Lower leg skin (tissue), 4 donors: ENCODE measurements around the gene FGD6. TPM values are rescaled to one million over a fixed set of nuclear protein-coding genes. Genes with fewer than 3 reads are reported as not detected.

Source experiments
- DNase-seq, 2 donors: peaks; one replicate each; pipeline ENCODE4 v3.0.0-alpha.2; 2019; ENCODE audit warnings: low spot score in 2 of 2
- H3K4me3 ChIP-seq: fragments of 200-600 bp; sonication (generic); 2 replicates; pipeline ENCODE4 v1.5.1; 2017; ENCODE audit warnings: mild to moderate bottlenecking, low read depth; ENCODE audit not compliant: poor library complexity, severe bottlenecking
- POLR2A ChIP-seq, 2 donors: fragments of 450-650 bp; IDR thresholded peaks; one replicate each; pipeline ENCODE4 v1.6.1; 2016 to 2017; ENCODE audit warnings: antibody characterized with exemption in 2 of 2, mild to moderate bottlenecking in 1 of 2, moderate library complexity in 1 of 2
- WGBS, 2 donors: methylation state at CpG; one replicate each; pipeline ENCODE4 v1.1.5; 2018; 5-methylcytosine and 5-hydroxymethylcytosine counted together
- intact Hi-C: fragments of 100-400 bp; cut with DNase I; formaldehyde crosslinking; loops from one replicate; pipeline ENCODE4 v1.15.0; 2023; ENCODE audit warnings: low total_unique reads
- total RNA-seq, 4 donors: library from RNA; depleted of rRNA; stranded (reverse); fragments of >200 nt; gene quantifications; one replicate each; pipeline ENCODE4 v1.1.0, GENCODE V29; 2016
- TF ChIP-seq, protein P1 (sequence below), 3 donors: fragments of 450-650 bp; IDR thresholded peaks; one replicate each; pipeline ENCODE4 v1.5.1; 2016; ENCODE audit warnings: antibody characterized with exemption in 3 of 3, mild to moderate bottlenecking in 3 of 3, moderate library complexity in 2 of 3

FGD6 gene
- total RNA-seq, 4 donors from 2014 or later: 13.9 to 19.1 (median 14.7) TPM

DNA sequence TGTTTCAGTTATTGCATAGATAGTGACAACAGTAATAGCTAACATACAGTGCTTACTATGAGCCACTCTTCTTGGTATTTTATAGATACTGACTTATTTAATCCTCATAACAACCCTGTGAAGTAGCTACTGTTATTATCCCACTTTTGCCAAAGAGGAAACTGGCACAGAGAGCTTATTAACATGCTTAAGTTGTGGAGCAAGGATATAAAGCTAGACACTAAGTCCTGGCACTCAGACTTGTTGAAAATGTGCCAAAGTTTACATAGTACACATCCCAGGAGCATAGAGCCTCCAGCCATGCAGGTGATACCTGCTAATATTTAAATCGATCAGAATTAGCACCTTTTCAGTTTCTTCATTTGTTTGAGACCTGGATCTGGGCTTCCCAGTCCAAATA lies 42.1 kb upstream of the FGD6 start:
- intact Hi-C loops: no loop called here
- H3K4me3 ChIP-seq: no peak overlapping the region
- no peak for DNase-seq
- 42 to 65% methylated on average over 1 of the region's 1 CpG for WGBS, 2 donors
- TF ChIP-seq, protein P1, sequence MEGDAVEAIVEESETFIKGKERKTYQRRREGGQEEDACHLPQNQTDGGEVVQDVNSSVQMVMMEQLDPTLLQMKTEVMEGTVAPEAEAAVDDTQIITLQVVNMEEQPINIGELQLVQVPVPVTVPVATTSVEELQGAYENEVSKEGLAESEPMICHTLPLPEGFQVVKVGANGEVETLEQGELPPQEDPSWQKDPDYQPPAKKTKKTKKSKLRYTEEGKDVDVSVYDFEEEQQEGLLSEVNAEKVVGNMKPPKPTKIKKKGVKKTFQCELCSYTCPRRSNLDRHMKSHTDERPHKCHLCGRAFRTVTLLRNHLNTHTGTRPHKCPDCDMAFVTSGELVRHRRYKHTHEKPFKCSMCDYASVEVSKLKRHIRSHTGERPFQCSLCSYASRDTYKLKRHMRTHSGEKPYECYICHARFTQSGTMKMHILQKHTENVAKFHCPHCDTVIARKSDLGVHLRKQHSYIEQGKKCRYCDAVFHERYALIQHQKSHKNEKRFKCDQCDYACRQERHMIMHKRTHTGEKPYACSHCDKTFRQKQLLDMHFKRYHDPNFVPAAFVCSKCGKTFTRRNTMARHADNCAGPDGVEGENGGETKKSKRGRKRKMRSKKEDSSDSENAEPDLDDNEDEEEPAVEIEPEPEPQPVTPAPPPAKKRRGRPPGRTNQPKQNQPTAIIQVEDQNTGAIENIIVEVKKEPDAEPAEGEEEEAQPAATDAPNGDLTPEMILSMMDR (IDR thresholded peaks at IDR 0.05): no peak
- TF ChIP-seq POLR2A (IDR thresholded peaks at IDR 0.05): no peak

DNA sequence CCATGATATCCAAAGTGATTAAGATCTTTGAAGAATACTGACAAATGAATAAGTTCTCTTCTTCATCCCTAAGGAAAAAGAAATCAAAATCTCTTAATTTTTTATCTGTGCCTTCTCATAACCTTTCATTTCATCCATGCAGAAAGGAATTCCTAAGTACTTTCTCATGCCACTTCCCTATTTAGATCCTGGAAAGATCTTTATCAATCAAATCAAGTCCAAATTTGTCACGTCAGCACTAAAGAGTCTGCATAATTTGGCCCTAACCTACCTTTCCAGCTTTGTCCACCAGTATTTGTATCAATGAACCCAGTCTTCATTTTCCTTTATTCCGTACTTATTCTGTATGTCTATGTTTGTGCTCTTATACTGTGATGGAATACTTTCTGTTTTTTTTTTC lies 41.5 kb upstream of the FGD6 start:
- no peak overlapping the region for H3K4me3 ChIP-seq
- intact Hi-C loops: no loop called here
- no peak for DNase-seq
- TF ChIP-seq POLR2A (IDR thresholded peaks at IDR 0.05): no peak
- TF ChIP-seq, protein P1 (IDR thresholded peaks at IDR 0.05): no peak
- 66 to 71% methylated on average over 2 of the region's 2 CpGs for WGBS, 2 donors

DNA sequence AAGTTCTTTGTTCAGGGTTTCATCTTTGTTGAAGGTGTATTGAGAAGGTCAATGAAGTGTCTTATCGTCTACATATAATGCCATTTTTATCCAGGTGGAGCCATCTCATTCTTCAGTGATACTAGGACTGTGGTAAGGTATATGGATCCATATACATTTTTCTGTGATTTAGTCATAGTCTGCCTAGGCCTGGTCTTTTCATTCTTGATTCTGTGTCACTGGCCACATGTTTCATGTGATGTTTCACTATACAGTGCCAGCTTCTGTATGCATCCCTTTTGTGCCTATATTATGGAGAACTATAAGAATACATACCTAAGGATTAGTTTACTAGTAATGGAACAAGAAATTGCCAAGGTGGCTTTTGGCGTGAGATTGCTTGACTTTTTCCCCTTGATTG lies 40.9 kb upstream of the FGD6 start:
- H3K4me3 ChIP-seq: no peak overlapping the region
- 92 to 95% methylated on average over 2 of the region's 2 CpGs for WGBS, 2 donors
- intact Hi-C loops: no loop called here

DNA sequence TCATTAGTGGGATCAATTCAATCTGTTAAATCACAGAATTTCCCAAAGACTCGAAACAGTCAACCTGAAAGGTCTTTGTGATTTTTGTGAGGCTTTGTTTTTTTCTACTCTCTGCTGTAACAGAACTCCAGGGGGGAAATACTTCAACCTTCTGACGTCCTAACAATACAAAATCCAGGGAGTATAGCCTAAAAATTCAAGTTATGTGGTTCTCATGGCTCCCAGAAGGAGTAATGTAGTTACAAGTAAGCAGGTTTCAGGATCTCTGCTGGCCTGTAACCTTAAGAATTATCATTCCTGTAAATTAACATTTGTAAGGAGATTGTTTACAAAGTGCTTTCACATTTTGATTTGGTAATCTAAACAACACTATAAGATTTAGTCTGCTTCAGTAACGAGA lies 40.3 kb upstream of the FGD6 start:
- no peak overlapping the region for H3K4me3 ChIP-seq
- intact Hi-C loops: no loop called here
- no peak for DNase-seq
- TF ChIP-seq, protein P1 (IDR thresholded peaks at IDR 0.05): no peak
- TF ChIP-seq POLR2A (IDR thresholded peaks at IDR 0.05): no peak
- 93 to 97% methylated on average over 3 of the region's 3 CpGs for WGBS, 2 donors

More for the DNA sequence above, 40.9 kb upstream of the FGD6 start:
- no peak for DNase-seq
- TF ChIP-seq, protein P1 (IDR thresholded peaks at IDR 0.05): no peak
- no peak for TF ChIP-seq POLR2A (IDR thresholded peaks at IDR 0.05)

DNA sequence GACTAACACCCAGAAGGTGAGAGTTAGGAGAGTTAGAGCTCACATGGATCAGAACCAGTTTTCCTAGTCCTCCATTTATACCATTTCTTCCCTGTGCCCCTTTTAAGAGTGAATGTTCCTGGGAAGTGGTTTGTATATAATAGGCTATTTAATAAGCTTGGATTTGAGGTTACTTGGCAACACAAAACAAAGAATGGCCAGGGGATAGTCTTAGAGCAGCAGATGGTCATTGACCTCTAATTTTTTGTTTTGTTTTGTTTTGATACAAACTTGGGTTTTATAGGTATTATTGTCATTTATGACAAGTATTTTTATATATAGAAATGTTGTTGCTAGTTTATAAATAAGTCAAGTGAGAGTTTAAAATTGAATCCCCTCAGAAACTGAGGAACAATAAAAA lies 36.1 kb upstream of the FGD6 start:
- no peak for DNase-seq
- TF ChIP-seq POLR2A (IDR thresholded peaks at IDR 0.05): no peak
- TF ChIP-seq, protein P1 (IDR thresholded peaks at IDR 0.05): no peak
- H3K4me3 ChIP-seq: no peak overlapping the region
- intact Hi-C loops: no loop called here

DNA sequence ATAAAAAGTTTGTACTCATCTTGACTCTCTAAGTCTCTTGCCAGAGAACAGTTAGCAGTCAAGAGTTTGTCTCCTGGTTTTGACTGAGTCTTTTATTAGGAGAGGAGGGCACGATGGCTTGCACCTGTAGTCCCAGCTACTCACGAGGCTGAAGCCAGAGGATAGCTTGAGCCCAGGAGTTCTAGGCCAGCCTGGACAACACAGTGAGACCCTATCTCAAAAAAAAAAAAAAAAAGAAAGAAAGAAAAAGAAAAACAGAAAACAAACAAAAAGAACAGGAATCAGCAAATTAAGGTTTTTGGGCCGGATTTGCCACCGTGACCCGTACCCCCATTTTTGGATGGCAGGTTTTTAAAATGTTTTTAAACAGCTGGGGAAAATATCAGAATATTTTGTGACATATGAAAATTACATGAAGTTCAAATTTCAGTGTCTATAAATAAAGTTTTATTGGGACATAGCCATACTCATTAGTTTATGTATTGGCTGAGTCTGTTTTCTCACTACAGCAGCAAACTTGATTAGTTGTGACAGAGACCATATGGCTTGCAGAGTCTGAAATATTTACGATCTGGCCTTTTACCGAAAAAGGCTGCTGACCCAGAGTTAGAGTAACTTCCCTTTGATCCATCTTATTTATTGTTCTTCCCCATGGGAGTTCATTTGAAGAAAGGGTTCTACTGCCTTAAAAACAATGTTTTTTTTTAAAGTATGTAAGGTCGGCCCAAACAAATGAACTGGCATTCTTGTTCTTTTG lies 31.5 kb upstream of the FGD6 start:
- no peak overlapping the region for H3K4me3 ChIP-seq
- intact Hi-C loops: no loop called here
- DNase-seq: no peak
- WGBS, 2 donors: 79 to 82% methylated on average over 8 of the region's 8 CpGs
- TF ChIP-seq, protein P1 (IDR thresholded peaks at IDR 0.05): no peak
- no peak for TF ChIP-seq POLR2A (IDR thresholded peaks at IDR 0.05)
